HG02870 (cell line): Measurements from ENCODE around the gene ZNRF1.
"Not testable (repeated sequence)": the region's sequence is repeated elsewhere in the genome, so short reads cannot be mapped to it uniquely, and the experiment has no call there.

Experiments used
- ATAC-seq: cut with Tn5 transposase; IDR thresholded peaks from one replicate; pipeline ENCODE4 v1.9.1; 2021; ENCODE audit warnings: mild to moderate bottlenecking, moderate library complexity; ENCODE audit not compliant: unreplicated experiment

Gene ZNRF1

GRCh38 chr16:75000481-75001081 lies 1.8 kb downstream of the ZNRF1 start:
- no peak for ATAC-seq

- ATAC-seq: no peak
Observed at GRCh38 chr16:75002474-75002873, 3.6 kb downstream of the ZNRF1 start.

- no peak for ATAC-seq
Observed at GRCh38 chr16:75003931-75004330, 5.1 kb downstream of the ZNRF1 start.

- ATAC-seq: no peak
Observed at GRCh38 chr16:75004460-75004859, 5.6 kb downstream of the ZNRF1 start.

- no peak for ATAC-seq
Observed at GRCh38 chr16:75005697-75006096, 6.9 kb downstream of the ZNRF1 start.

GRCh38 chr16:75007443-75007842 lies 8.6 kb downstream of the ZNRF1 start:
- no peak for ATAC-seq

GRCh38 chr16:75010427-75010826 lies 11.6 kb downstream of the ZNRF1 start:
- ATAC-seq: no peak

GRCh38 chr16:75011634-75012307 lies 12.9 kb downstream of the ZNRF1 start:
- ATAC-seq: peak; percentile 86

- ATAC-seq: no peak
Observed at GRCh38 chr16:75012380-75013081, 13.7 kb downstream of the ZNRF1 start.

- ATAC-seq: not testable (repeated sequence)
Observed at GRCh38 chr16:75013123-75013522, 14.3 kb downstream of the ZNRF1 start.

- ATAC-seq: no peak
Observed at GRCh38 chr16:75014318-75014717, 15.5 kb downstream of the ZNRF1 start.

- ATAC-seq: not testable (repeated sequence)
Observed at GRCh38 chr16:75016451-75017081, 17.7 kb downstream of the ZNRF1 start.

- no peak for ATAC-seq
Observed at GRCh38 chr16:75017670-75018525, 19.1 kb downstream of the ZNRF1 start.

- ATAC-seq: no peak
Observed at GRCh38 chr16:75019007-75019406, 20.2 kb downstream of the ZNRF1 start.

- no peak for ATAC-seq
Observed at GRCh38 chr16:75019586-75019985, 20.8 kb downstream of the ZNRF1 start.

GRCh38 chr16:75021410-75021809 lies 22.6 kb downstream of the ZNRF1 start:
- no peak for ATAC-seq

- no peak for ATAC-seq
Observed at GRCh38 chr16:75022567-75022966, 23.7 kb downstream of the ZNRF1 start.

- ATAC-seq: no peak
Observed at GRCh38 chr16:75023009-75023408, 24.2 kb downstream of the ZNRF1 start.

GRCh38 chr16:75024182-75024581 lies 25.4 kb downstream of the ZNRF1 start:
- no peak for ATAC-seq

GRCh38 chr16:75024594-75024993 lies 25.8 kb downstream of the ZNRF1 start:
- no peak for ATAC-seq

- ATAC-seq: no peak
Observed at GRCh38 chr16:75025761-75026160, 26.9 kb downstream of the ZNRF1 start.
